SJCRH30 (cell line): ENCODE data around the gene TOP2A. TPM values are rescaled to one million over a fixed set of nuclear protein-coding genes. Genes with fewer than 3 reads are reported as not detected.

ENCODE experiments used
- DNase-seq, 2 experiments: peaks; one replicate each; pipeline ENCODE4 v3.0.0-alpha.2; 2015 to 2020
- H3K27ac ChIP-seq: fragments of 250-450 bp; sonication (Bioruptor Pico); 2 replicates; pipeline ENCODE4 v1.5.1; 2020; ENCODE audit warnings: mild to moderate bottlenecking, moderate library complexity
- H3K27me3 ChIP-seq: fragments of 250-450 bp; sonication (Bioruptor Pico); 2 replicates; pipeline ENCODE4 v1.5.1; 2020; ENCODE audit warnings: mild to moderate bottlenecking, moderate library complexity
- H3K36me3 ChIP-seq: fragments of 250-450 bp; sonication (Bioruptor Pico); 2 replicates; pipeline ENCODE4 v1.5.1; 2020; ENCODE audit warnings: mild to moderate bottlenecking, moderate library complexity
- H3K4me1 ChIP-seq: fragments of 250-450 bp; sonication (Bioruptor Pico); 2 replicates; pipeline ENCODE4 v1.5.1; 2020; ENCODE audit warnings: mild to moderate bottlenecking, moderate library complexity
- H3K4me3 ChIP-seq: fragments of 250-450 bp; sonication (Bioruptor Pico); 2 replicates; pipeline ENCODE4 v1.5.1; 2020; ENCODE audit warnings: mild to moderate bottlenecking, moderate library complexity
- H3K9me3 ChIP-seq: fragments of 250-450 bp; sonication (Bioruptor Pico); replicated peaks from 2 replicates; pipeline ENCODE4 v1.5.1; 2020; ENCODE audit warnings: mild to moderate bottlenecking, moderate library complexity
- total RNA-seq: library from RNA; depleted of rRNA; stranded (reverse); fragments of >200 nt; shearing (Covaris generic); gene quantifications from 2 replicates; pipeline ENCODE4 v1.2.3, GENCODE V29; 2014

The TOP2A gene
- total RNA-seq, 1 experiment from 2014 or later, result 583 TPM

DNA sequence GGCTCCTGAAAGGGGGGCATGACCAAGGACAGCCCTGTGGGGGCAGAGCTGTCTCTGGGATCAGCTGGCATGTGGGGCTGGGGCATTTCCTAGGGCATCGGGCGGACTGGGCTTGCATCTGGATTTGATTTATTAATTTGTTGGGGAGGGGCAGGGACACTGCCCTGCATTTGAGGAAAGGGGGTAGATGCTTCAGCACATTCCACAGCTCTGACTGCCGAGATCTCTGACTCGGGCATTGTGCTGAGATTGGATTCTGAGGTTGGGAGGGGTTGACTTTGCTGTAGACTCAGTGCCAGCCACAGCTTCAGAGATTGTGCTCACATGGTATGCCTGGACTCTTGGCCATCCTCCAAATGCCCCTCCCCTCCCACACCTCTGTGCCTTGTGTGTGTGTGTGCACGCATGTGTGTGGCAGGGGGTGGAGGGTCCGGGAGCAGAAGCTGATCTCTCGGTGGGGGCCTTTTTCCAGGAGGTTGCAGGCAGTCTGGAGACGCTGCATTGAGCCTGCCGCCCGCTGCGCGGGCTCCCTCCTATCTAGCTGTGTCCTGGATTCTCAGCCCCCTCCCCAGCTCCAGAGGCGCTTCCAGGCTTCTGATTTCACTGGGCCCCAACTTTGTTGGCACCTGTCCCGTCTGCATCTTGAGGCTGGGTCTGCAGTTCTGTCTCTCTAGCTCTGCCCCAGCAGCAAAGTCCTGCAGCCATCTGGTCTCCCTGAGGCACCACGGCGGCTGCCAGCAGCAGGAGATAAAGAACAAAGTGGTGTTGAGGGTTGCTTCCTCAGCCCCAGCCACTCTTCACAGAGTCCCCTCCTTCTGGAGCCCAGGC lies 40.5 kb upstream of the TOP2A start:
- DNase-seq, result peak; percentile 40 to 43
- H3K4me1 ChIP-seq, result peaks cover 28% of the 10 kb centered on the region
- no peaks in the 10 kb centered on the region for H3K36me3 ChIP-seq
- no peak overlapping the region for H3K4me3 ChIP-seq
- no peaks in the 10 kb centered on the region for H3K9me3 ChIP-seq
- no peak overlapping the region for H3K27ac ChIP-seq
- H3K27me3 ChIP-seq, result no peaks in the 10 kb centered on the region

GRCh38 chr17:40457369-40457768 lies 39.7 kb upstream of the TOP2A start:
- peaks cover 28% of the 10 kb centered on the region for H3K4me1 ChIP-seq
- H3K4me3 ChIP-seq, result no peak overlapping the region
- no peaks in the 10 kb centered on the region for H3K27me3 ChIP-seq
- DNase-seq, result no peak
- H3K36me3 ChIP-seq, result no peaks in the 10 kb centered on the region
- no peak overlapping the region for H3K27ac ChIP-seq
- no peaks in the 10 kb centered on the region for H3K9me3 ChIP-seq

GRCh38 chr17:40456396-40456951 lies 38.8 kb upstream of the TOP2A start:
- no peak overlapping the region for H3K27ac ChIP-seq
- no peak overlapping the region for H3K4me3 ChIP-seq
- H3K36me3 ChIP-seq, result no peaks in the 10 kb centered on the region
- no peaks in the 10 kb centered on the region for H3K27me3 ChIP-seq
- peaks cover 25% of the 10 kb centered on the region for H3K4me1 ChIP-seq
- no peak for DNase-seq
- H3K9me3 ChIP-seq, result no peaks in the 10 kb centered on the region

DNA sequence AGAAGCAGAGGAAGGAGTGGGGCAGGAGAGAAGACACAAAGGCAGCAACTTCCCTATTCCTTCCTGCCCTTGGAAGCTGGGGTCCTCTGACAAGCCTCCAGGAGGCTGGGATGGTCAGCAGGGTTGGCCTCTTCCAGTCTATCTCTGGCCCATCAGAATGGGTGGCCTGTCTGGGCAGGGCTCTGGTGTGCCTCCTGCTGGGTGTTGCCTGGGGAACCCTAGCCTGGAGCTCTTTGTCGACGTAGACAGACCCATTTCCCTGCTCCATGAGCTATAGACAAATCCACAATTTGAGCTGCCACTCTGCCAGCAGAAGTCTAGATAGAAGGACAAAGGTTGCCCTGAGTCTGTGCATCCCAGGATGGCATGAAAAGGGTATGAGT lies 36.9 kb upstream of the TOP2A start:
- Histone ChIP-seq H3K27me3 (no peaks in the 10 kb centered on the region), H3K4me3 (no peak overlapping the region), H3K9me3 (no peaks in the 10 kb centered on the region), H3K27ac (no peak overlapping the region), H3K4me1 (peaks cover 9% of the 10 kb centered on the region), H3K36me3 (no peaks in the 10 kb centered on the region)
- no peak for DNase-seq

DNA sequence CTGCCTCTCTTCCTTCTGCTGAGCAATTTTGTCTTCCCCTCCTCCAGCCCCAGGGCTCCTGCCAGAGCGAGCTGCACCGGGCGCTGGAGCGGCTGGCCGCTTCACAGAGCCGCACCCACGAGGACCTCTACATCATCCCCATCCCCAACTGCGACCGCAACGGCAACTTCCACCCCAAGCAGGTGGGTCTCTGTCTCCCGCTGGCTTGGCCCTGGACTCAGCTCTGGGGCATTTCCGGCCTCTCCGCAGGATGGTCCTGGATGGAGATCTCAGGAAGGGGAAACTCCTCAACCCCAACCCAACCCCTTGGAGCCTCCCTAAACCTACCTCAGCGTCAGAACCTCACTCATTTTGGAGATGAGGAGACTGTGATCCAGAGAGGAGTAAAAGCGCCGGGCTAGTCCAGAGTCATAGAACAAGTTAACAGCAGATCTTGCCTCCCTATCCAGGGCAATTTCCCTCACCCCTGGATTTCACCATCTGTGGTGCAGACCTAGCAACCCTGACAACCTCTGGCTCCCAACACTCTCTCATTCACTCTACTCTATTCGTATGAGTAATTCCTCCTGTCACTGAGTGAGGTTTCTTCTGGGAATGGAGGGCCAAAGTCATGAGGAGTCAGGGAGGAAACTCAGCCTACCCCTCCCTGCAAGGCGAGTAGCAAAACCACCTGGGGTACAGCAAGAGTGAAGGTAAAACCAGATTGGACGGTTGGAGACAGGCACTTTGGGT lies 36.4 kb upstream of the TOP2A start:
- DNase-seq, result no peak
- H3K27ac ChIP-seq, result no peak overlapping the region

GRCh38 chr17:40452921-40453378 lies 35.3 kb upstream of the TOP2A start:
- no peaks in the 10 kb centered on the region for H3K27me3 ChIP-seq
- peaks cover 18% of the 10 kb centered on the region; the same call in 1 of the 2 replicates for H3K4me1 ChIP-seq
- no peaks in the 10 kb centered on the region for H3K9me3 ChIP-seq
- H3K36me3 ChIP-seq, result no peaks in the 10 kb centered on the region
- H3K27ac ChIP-seq, result no peak overlapping the region
- DNase-seq, result no peak
- H3K4me3 ChIP-seq, result no peak overlapping the region

More for the DNA sequence above, 36.4 kb upstream of the TOP2A start:
- H3K27me3 ChIP-seq, result no peaks in the 10 kb centered on the region
- H3K4me1 ChIP-seq, result peaks cover 8% of the 10 kb centered on the region; the same call in 1 of the 2 replicates
- H3K9me3 ChIP-seq, result no peaks in the 10 kb centered on the region
- no peak overlapping the region for H3K4me3 ChIP-seq
- H3K36me3 ChIP-seq, result no peaks in the 10 kb centered on the region

DNA sequence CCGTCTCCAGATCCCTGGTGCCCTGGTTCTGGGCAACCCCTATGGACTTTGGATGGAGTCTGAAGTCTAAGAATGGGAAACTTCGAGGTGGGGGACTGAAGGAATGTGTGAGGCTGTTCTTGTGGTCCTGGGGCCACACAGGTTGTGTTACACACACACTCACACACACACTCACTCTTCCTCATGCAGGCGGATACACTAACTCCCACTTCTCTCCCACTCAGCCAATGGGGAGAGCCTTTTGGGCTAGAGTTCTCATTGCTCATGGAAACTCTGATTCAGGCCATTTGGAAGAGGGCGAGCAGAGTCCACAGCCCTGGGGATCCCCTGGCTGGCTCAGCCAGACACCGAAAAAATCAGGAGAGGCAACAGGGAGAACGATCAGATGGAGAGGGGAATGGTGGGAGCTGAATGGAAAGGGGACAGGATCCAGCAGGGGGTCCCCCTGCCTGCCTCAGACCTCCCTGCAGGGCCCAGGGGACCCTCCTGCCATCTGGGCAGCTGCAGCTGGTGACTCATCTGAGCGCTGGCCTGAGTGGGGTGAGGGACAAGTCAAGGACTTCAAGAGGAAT lies 34.6 kb upstream of the TOP2A start:
- H3K27me3 ChIP-seq, result no peaks in the 10 kb centered on the region
- no peak for DNase-seq
- peaks cover 18% of the 10 kb centered on the region; the same call in 1 of the 2 replicates for H3K4me1 ChIP-seq
- H3K36me3 ChIP-seq, result no peaks in the 10 kb centered on the region
- H3K9me3 ChIP-seq, result no peaks in the 10 kb centered on the region
- no peak overlapping the region for H3K27ac ChIP-seq
- H3K4me3 ChIP-seq, result no peak overlapping the region

- H3K9me3 ChIP-seq, result no peaks in the 10 kb centered on the region
- no peaks in the 10 kb centered on the region for H3K36me3 ChIP-seq
- no peak overlapping the region for H3K27ac ChIP-seq
- H3K4me1 ChIP-seq, result peaks cover 18% of the 10 kb centered on the region; the same call in 1 of the 2 replicates
- H3K4me3 ChIP-seq, result no peak overlapping the region
- no peak for DNase-seq
- no peaks in the 10 kb centered on the region for H3K27me3 ChIP-seq
These were observed 33.7 kb upstream of the TOP2A start for GRCh38 chr17:40451420-40451819.

GRCh38 chr17:40450175-40450574 lies 32.5 kb upstream of the TOP2A start:
- H3K4me1 ChIP-seq, result peaks cover 20% of the 10 kb centered on the region; the same call in 1 of the 2 replicates
- no peaks in the 10 kb centered on the region for H3K36me3 ChIP-seq
- peak in 1 of 2 experiments; percentile 38 for DNase-seq

DNA sequence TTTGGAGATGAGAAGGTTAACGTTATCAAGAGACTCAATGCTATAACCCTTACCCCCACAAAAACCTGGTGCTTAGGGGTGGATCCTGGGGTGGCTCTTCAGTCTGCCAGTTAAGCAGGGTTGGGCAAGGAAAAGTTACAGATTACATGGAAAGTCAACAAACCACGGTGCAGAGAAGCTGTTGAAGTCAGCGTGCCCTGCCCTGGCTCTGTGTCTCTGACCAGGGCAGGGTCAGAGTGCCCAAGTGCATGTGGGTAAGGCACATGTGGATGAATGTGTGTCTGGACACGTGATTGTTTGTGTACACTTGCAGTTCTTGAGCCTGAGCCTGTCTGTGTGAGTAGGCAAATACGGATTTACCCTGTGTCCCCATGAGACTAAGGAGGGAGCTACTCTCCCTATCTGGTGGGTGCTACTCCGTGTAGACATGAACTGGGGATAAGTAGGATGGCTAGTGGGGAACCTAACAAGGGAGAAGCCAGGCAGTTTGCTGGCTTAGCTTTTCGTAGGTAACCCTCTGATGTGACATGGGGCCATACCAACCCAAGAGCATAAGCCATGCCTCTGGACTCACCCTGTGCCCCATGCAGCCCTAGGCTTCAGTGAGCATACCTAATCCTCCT lies 31.1 kb upstream of the TOP2A start:
- Histone ChIP-seq H3K4me1 (peaks cover 23% of the 10 kb centered on the region; the same call in 1 of the 2 replicates), H3K36me3 (no peaks in the 10 kb centered on the region), H3K4me3 (no peak overlapping the region), H3K27ac (no peak overlapping the region), H3K27me3 (no peaks in the 10 kb centered on the region), H3K9me3 (no peaks in the 10 kb centered on the region)
- no peak for DNase-seq

More at GRCh38 chr17:40450175-40450574, 32.5 kb upstream of the TOP2A start:
- Histone ChIP-seq H3K27ac (no peak overlapping the region), H3K9me3 (no peaks in the 10 kb centered on the region), H3K27me3 (no peaks in the 10 kb centered on the region), H3K4me3 (no peak overlapping the region)

GRCh38 chr17:40448213-40448638 lies 30.5 kb upstream of the TOP2A start:
- peaks cover 23% of the 10 kb centered on the region; the same call in 1 of the 2 replicates for H3K4me1 ChIP-seq
- H3K36me3 ChIP-seq, result no peaks in the 10 kb centered on the region
- H3K27ac ChIP-seq, result no peak overlapping the region
- no peak for DNase-seq
- H3K4me3 ChIP-seq, result no peak overlapping the region
- no peaks in the 10 kb centered on the region for H3K27me3 ChIP-seq
- H3K9me3 ChIP-seq, result no peaks in the 10 kb centered on the region

DNA sequence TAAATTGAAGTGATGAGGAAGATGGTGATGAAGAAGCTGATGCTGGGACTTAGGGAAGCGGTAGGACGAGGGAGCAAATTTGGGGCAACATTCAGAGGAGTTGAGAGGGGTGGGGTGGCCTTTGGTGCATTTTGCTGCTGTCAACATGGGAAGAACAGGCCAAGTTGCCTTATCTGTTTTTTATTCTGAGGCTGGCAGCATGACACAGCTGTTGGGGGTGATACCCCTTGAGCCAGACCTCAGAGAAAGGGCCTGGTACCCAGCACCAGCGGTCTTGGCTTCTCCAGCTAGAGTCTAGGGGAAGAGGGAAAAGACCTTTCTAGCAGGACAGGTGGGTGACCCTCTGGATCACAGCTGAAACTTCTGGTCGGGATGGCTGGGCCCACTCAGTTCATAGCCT lies 30.1 kb upstream of the TOP2A start:
- no peak overlapping the region for H3K27ac ChIP-seq
- no peak overlapping the region for H3K4me3 ChIP-seq
- H3K9me3 ChIP-seq, result no peaks in the 10 kb centered on the region
- DNase-seq, result no peak
- no peaks in the 10 kb centered on the region for H3K27me3 ChIP-seq
- H3K4me1 ChIP-seq, result peaks cover 23% of the 10 kb centered on the region; the same call in 1 of the 2 replicates
- H3K36me3 ChIP-seq, result no peaks in the 10 kb centered on the region

- H3K9me3 ChIP-seq, result no peaks in the 10 kb centered on the region
- peaks cover 17% of the 10 kb centered on the region; the same call in 1 of the 2 replicates for H3K4me1 ChIP-seq
- DNase-seq, result no peak
- no peaks in the 10 kb centered on the region for H3K36me3 ChIP-seq
- H3K27me3 ChIP-seq, result no peaks in the 10 kb centered on the region
- no peak overlapping the region for H3K27ac ChIP-seq
- no peak overlapping the region for H3K4me3 ChIP-seq
These were observed 29.5 kb upstream of the TOP2A start for GRCh38 chr17:40447148-40447644.
